NOMO-1 treated with dmso at 0.1 percent for 144 hours (cell line): Measurements from ENCODE around the gene MAN1B1.
"Not testable (repeated sequence)": the region's sequence is repeated elsewhere in the genome, so short reads cannot be mapped to it uniquely, and the experiment has no call there.

Experiments used
- DNase-seq: peaks from one replicate; lab custom pipeline; 2025; ENCODE audit not compliant: unreplicated experiment; lab: John Stamatoyannopoulos, UW

The MAN1B1 gene

DNA sequence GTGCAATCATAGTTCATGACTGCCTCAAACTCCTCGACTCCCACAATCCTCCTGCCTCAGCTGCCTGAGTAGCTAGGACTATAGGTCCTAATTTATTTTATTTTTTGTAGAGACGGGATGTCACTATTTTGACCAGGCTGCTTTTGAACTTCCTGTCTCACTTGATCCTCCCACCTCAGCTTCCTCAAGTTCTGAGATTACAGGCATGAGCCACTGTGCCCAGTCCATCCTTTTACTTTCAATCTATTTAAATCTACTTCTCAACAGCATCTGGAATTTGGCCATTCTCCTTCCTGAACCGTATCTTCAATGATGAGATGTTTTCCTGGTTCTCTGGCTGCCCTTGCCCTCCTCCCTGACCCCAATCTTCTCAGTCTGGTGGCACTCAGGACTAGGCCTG, 40.0 kb downstream of the MAN1B1 start:
- DNase-seq = no peak

DNA sequence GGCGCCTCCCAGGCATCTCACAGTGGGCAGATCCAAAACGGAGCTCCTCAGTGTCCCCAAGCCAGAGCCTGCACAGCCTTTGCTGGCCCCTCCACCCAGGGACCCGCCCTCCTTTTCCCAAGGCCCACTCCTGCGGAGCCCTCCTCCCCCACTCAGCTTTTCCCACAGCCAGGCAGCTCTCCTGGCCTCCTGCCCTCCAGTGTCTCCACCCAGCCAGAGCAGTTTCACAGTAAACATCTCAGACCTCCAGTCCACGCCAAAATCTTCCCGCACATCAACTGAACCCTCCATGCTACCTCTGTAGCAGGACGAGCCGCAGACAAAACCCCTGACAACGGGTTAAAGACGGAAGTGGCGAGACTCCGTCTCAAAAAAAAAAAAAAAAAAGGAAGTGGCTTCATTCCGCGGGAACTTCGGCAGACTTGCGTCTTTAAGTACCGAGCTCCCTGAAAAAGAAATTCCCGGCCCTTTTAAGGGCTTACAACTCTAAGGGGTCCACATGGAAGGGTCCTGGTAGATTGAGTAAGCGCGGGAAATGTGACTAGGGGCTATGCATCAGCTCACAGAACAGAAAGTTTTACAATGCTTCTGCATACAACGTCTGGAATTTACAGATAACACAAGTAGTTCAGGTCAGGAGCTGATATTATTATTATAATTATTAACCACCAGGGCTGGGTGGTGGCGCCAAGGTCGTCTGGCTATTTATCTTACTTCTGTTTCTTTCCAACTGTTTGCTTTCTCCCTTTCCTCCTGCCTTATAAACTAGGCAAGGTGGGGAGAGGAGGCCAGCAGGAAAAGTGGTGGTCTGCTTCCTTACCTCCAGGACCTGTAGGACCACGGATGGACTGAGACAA, 40.7 kb downstream of the MAN1B1 start:
- peak; percentile 81 for DNase-seq

- DNase-seq = no peak
These were observed 41.5 kb downstream of the MAN1B1 start for GRCh38 chr9:137128158-137128861.

GRCh38 chr9:137128862-137129455, 42.2 kb downstream of the MAN1B1 start:
- no peak for DNase-seq

GRCh38 chr9:137129456-137130175, 42.8 kb downstream of the MAN1B1 start:
- peak; percentile 92 for DNase-seq

DNA sequence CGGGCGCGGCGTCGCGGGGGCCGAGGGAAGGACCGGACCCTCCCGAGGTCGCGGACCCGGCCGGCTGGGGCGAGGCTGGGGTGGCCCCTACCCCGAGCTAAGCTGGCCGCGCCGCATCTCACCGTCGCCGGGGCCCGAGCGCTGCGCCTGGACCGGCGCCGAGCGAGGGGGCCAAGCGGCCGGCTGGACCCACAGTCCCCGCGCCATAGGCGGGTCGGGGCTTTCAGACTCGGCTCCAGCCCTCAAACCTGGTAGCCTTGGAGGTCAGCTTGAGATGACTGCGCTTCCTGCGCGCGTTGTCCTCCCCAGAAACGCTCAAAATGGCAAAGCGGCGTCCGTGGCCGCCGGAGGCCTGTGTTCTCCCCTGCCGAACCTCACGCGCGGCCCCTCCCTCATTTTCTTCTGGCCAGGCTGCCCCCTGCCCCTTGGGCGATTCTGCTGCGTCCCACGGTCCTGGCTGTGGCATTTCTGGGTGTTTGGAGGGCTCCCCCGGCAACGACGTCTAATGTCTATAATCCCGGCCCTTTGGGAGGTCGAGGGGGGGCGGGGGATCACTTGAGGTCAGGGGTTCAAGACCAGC, 43.5 kb downstream of the MAN1B1 start:
- no peak for DNase-seq

- no peak for DNase-seq
These were observed 47.4 kb downstream of the MAN1B1 start for GRCh38 chr9:137134191-137134590.

GRCh38 chr9:137135154-137135553, 48.4 kb downstream of the MAN1B1 start:
- not testable (repeated sequence) for DNase-seq

DNA sequence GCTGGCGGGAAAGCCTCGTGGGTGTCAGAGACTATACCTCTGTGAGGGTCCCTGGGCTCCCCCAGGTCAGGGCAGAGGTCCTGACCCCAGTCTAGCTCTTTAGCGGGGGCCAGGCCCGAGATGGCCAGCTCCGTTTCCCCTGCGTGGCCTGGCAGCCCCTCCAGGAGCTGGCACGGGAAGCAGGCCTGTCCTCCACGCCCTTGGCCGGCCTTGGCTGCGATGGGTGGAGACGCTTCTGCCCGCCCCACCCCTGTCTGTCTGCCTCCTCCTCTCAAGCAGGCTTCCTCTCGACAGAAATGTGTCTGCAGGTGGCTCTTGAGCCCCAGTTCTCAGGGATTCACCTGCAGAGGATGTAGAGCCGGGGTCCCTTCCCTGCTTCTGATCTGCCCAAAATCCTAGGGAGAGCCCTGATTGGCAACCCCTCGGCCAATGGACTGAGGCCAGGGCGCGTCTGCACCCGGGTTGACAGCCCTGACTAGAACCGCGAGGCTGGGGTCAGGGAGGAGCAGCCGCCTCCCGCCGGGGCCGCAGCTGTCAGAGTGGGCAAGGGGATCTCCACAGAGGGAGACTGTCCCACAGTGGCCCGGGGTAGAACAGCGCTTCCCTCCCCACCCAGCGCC, 49.6 kb downstream of the MAN1B1 start:
- DNase-seq = no peak

DNA sequence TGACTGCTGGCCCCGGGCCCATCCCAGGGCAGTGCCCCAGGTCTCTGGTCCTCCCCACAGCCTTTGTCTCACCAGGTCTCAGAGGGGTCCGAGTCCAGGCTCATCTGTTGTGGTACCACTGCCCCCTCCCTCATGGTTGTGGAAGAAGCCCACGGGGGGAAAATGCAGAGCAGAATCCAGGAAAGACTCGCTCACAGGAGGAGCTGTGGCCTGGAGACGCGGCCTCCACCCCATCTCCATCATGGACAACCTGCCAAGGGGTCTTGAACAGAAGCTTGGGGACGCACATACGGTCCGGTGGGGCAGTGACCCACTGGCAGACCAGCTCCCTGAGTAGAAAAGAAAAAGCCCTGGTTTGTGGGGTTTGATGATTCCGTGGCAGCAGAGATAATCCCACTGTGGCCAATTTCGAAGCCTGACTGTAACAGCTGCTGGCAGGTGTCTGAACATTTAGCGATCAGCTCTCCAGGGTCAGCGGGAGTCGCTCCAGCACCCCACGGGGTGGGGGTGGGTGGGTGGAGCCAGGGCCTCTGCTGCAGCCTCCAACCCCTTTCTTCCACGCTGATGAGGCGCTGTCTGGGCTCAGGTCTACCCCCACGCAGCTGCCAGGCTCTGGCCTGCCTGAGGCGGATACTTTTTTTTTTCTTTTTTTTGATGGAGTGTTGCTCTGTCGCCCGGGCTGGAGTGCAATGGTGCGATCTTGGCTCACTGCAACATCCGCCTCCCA, 50.3 kb downstream of the MAN1B1 start:
- no peak for DNase-seq

GRCh38 chr9:137138058-137138721, 51.4 kb downstream of the MAN1B1 start:
- DNase-seq = no peak

DNA sequence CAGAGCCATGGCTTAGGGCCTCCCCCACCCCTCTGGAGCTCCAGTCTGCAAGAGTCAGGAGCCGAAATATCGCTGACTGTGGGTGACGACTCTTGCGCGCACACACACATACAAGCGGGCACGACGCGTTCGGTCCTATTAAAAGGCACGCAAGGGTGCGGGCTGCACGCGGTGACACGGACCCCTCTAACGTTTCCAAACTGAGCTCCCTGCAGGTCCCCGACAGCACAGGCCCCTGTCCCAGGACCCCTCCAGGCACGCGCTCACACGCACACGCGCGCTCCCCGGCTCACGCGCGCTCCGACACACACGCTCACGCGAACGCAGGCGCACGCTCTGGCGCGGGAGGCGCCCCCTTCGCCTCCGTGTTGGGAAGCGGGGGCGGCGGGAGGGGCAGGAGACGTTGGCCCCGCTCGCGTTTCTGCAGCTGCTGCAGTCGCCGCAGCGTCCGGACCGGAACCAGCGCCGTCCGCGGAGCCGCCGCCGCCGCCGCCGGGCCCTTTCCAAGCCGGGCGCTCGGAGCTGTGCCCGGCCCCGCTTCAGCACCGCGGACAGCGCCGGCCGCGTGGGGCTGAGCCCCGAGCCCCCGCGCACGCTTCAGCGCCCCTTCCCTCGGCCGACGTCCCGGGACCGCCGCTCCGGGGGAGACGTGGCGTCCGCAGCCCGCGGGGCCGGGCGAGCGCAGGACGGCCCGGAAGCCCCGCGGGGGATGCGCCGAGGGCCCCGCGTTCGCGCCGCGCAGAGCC, 52.1 kb downstream of the MAN1B1 start, which contains the start of gene GRIN1:
Gene GRIN1, plus strand, starts transcription at position 433 of the 746 bp plus-strand sequence. CDS start 333 bp downstream, outside the sequence.
- no peak for DNase-seq

- no peak for DNase-seq
These were observed 52.8 kb downstream of the MAN1B1 start for GRCh38 chr9:137139468-137140150.

DNA sequence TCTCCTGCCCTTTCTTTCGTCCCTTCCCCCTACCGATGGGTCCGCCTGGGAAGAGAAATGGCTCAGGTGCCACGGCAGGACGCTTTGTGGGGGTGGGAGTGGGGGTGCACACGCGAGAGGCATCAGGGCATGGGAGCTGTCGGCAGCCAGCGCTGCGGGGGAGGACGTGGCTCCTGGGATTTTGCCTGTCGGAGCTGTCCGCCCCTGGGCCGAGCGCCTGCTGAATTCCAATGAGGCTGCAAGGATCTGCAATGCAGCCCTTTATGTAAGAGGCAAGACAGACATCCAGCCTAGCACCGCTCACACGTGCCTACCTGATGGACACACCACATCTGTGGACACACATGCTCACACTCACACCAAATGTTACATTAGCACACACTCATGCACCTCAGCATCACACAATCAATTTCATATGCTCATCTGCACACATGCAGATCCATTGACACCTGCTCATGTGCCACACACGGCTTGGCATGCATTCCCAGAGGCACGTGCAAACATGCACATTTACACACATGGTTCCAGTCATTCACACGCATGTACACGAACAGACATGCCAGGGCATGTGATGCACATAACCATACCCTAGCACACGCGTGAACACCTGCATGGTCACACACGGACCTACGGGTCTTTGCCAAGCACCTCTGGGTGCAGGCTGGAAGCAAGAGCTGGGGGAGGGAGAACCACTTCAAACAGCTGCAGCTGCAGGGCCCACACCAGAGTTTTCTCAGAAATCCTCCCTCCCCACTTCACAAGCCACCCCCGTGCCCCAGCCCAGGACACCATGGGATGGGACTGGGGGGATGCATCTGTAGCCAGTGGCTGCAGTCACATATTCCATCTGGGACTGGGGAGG, 53.6 kb downstream of the MAN1B1 start:
- DNase-seq = no peak

GRCh38 chr9:137141050-137141810, 54.4 kb downstream of the MAN1B1 start:
- no peak for DNase-seq
